ENCODE measurements around the gene ZNF488. TPM values are rescaled to one million over a fixed set of nuclear protein-coding genes. Genes with fewer than 3 reads are reported as not detected.

Gene ZNF488
- total and polyA plus RNA-seq, 2 donors (not counting 1 experiment from before 2014, with no cell fraction given), result not detected

DNA sequence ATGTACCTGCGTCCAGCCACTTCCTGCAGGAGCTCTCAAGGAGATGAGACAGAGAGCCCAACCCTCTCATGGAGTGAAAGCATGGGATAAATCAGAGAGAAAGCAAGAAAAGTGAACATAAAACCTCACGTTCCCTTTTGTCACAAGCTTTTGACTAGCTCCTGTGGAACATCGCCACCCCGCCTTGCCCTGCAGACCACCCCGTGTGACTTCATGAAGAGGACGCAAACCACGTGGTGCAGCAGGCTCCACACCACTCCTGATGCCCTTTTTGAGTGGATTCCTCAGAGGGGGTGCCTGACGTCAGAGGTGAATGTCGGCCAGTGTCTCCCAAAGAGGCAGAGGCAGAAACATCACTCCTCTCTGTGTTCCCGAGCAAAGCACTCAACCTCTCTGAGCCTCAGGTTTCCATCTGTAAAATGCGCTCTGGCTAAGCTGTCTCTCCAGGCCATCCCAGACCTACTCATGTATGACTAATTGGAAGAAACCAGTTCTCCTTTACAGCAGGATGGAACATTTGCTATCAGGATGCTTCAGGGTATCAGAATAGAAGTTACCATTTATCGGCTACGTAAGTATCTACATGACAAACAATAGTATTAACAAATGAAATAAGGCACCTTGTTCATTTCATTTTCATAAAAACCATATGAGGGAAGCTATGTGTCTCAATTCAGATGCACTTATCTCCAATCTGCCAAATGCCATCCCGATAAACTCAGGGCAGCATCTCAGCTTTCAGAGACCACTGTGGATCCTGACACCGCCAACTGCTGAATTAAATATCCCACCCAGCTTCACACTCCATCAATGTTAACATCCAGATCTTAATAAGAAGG is 5.3 kb downstream of the ZNF488 start:
- DNase-seq, result no peak
- ChIA-PET CTCF (no interaction called here), POLR2A (no interaction called here)
- peaks cover 6% of the 10 kb centered on the region for H3K4me1 Mint-ChIP-seq
- intact Hi-C loops (cut with micrococcal nuclease), result no loop called here
- Histone ChIP-seq H3K27me3 (replicated peaks in 1 of 4; ENCODE audit: control extremely low read depth in 1 of 4, control insufficient read depth in 3 of 4, insufficient read depth in 4 of 4, low read length in 3 of 4) (peaks cover 0 to 21% (median 5%) of the 10 kb centered on the region in 4 experiments), H4K20me1 (ENCODE audit: control insufficient read depth, insufficient read depth, low read length, poor library complexity, severe bottlenecking) (no peaks in the 10 kb centered on the region), H3K4me1 (ENCODE audit: control insufficient read depth in 2 of 2, insufficient read depth in 2 of 2, low read length in 2 of 2) (peaks cover 2 to 3% of the 10 kb centered on the region in 2 donors), H3K79me2 (ENCODE audit: control insufficient read depth, insufficient read depth, low read length) (no peaks in the 10 kb centered on the region), H3K4me3 (ENCODE audit: control extremely low read depth in 1 of 5, extremely low read depth in 1 of 5, insufficient read depth in 1 of 5, low read depth in 2 of 5, low read length in 4 of 5) (no peak overlapping the region), H3K27ac (ENCODE audit: low read length in 2 of 2) (no peak overlapping the region), H3K4me2 (replicated peaks; ENCODE audit: low read depth, low read length, poor library complexity, severe bottlenecking) (no peak overlapping the region), H3K36me3 (replicated peaks in 1 of 2; ENCODE audit: control extremely low read depth in 1 of 2, control insufficient read depth in 1 of 2, extremely low read depth in 1 of 2, insufficient read depth in 2 of 2, low read length in 1 of 2) (no peaks in the 10 kb centered on the region), H3K9ac (ENCODE audit: low read length) (no peak overlapping the region), H2AFZ (ENCODE audit: insufficient read depth, low read depth, low read length, poor library complexity, severe bottlenecking) (no peak overlapping the region), H3K9me3 (ENCODE audit: control extremely low read depth in 1 of 3, control insufficient read depth in 2 of 3, insufficient read depth in 1 of 3, low read length in 2 of 3) (no peaks in the 10 kb centered on the region)
- peaks cover 70% of the 10 kb centered on the region for H3K27me3 Mint-ChIP-seq
- TF ChIP-seq CTCF (IDR thresholded peaks at IDR 0.05), result no peak
- no peak for TF ChIP-seq EZH2 (IDR thresholded peaks at IDR 0.05; ENCODE audit: borderline replicate concordance, insufficient read depth, low read depth, low read length, poor library complexity, severe bottlenecking)
- 86% methylated on average over 11 of the region's 15 CpGs for WGBS (ENCODE audit: insufficient coverage)
- ATAC-seq (ENCODE audit: low read depth), result no peak
- no peak overlapping the region for H3K4me3 Mint-ChIP-seq
- no peak overlapping the region for H3K27ac Mint-ChIP-seq
- no peaks in the 10 kb centered on the region for H3K9me3 Mint-ChIP-seq (ENCODE audit: insufficient read depth)

- no peaks in the 10 kb centered on the region for H3K9me3 ChIP-seq (ENCODE audit: control extremely low read depth in 1 of 3, control insufficient read depth in 2 of 3, insufficient read depth in 1 of 3, low read length in 2 of 3)
- Mint-ChIP-seq H3K27ac (no peak overlapping the region), H3K4me3 (no peak overlapping the region), H3K9me3 (ENCODE audit: insufficient read depth) (no peaks in the 10 kb centered on the region), H3K4me1 (no peaks in the 10 kb centered on the region), H3K27me3 (peaks cover 63% of the 10 kb centered on the region)
- H3K27ac ChIP-seq (ENCODE audit: low read length in 2 of 2), result no peak overlapping the region
- no peak for TF ChIP-seq CTCF (IDR thresholded peaks at IDR 0.05)
- TF ChIP-seq EZH2 (IDR thresholded peaks at IDR 0.05; ENCODE audit: borderline replicate concordance, insufficient read depth, low read depth, low read length, poor library complexity, severe bottlenecking), result no peak
- H3K4me2 ChIP-seq (replicated peaks; ENCODE audit: low read depth, low read length, poor library complexity, severe bottlenecking), result no peak overlapping the region
- H3K36me3 ChIP-seq (replicated peaks in 1 of 2; ENCODE audit: control extremely low read depth in 1 of 2, control insufficient read depth in 1 of 2, extremely low read depth in 1 of 2, insufficient read depth in 2 of 2, low read length in 1 of 2), result no peaks in the 10 kb centered on the region
- 94% methylated on average over 3 of the region's 4 CpGs for WGBS (ENCODE audit: insufficient coverage)
- no peaks in the 10 kb centered on the region for H4K20me1 ChIP-seq (ENCODE audit: control insufficient read depth, insufficient read depth, low read length, poor library complexity, severe bottlenecking)
- ChIA-PET CTCF (no interaction called here), POLR2A (no interaction called here)
- no peak overlapping the region for H3K9ac ChIP-seq (ENCODE audit: low read length)
- H3K4me1 ChIP-seq (ENCODE audit: control insufficient read depth in 2 of 2, insufficient read depth in 2 of 2, low read length in 2 of 2), result no peaks in the 10 kb centered on the region
- H3K79me2 ChIP-seq (ENCODE audit: control insufficient read depth, insufficient read depth, low read length), result no peaks in the 10 kb centered on the region
- H2AFZ ChIP-seq (ENCODE audit: insufficient read depth, low read depth, low read length, poor library complexity, severe bottlenecking), result no peak overlapping the region
- H3K4me3 ChIP-seq (ENCODE audit: control extremely low read depth in 1 of 5, extremely low read depth in 1 of 5, insufficient read depth in 1 of 5, low read depth in 2 of 5, low read length in 4 of 5), result no peak overlapping the region
- intact Hi-C loops (cut with micrococcal nuclease), result no loop called here
- no peak for ATAC-seq (ENCODE audit: low read depth)
- peaks cover 0 to 18% (median 4%) of the 10 kb centered on the region in 4 experiments for H3K27me3 ChIP-seq (replicated peaks in 1 of 4; ENCODE audit: control extremely low read depth in 1 of 4, control insufficient read depth in 3 of 4, insufficient read depth in 4 of 4, low read length in 3 of 4)
- no peak for DNase-seq
These were observed 5.9 kb downstream of the ZNF488 start for GRCh38 chr10:47378183-47378510.

All from B cell (primary cell).